Mesendoderm (in vitro differentiated cells): Measurements from ENCODE around the gene CEACAM1.
"Not testable (repeated sequence)": the region's sequence is repeated elsewhere in the genome, so short reads cannot be mapped to it uniquely, and the experiment has no call there.

ENCODE experiments used
- DNase-seq: peaks from one replicate; pipeline ENCODE4 v3.0.0; 2013
- H2AK5ac ChIP-seq: 2 replicates; pipeline ENCODE4 v1.6.1; 2013; ENCODE audit warnings: low read length, inconsistent platforms
- H2BK120ac ChIP-seq: 2 replicates; pipeline ENCODE4 v1.6.1; 2013; ENCODE audit warnings: low read depth, mild to moderate bottlenecking, low read length, moderate library complexity, mixed read lengths
- H2BK15ac ChIP-seq: replicated peaks from 2 replicates; pipeline ENCODE4 v1.6.1; 2013; ENCODE audit warnings: low read depth, mild to moderate bottlenecking, moderate library complexity
- H2BK5ac ChIP-seq: 2 replicates; pipeline ENCODE4 v1.6.1; 2013; ENCODE audit warnings: low read length, inconsistent platforms
- H3K18ac ChIP-seq: 2 replicates; pipeline ENCODE4 v1.6.1; 2013; ENCODE audit warnings: mild to moderate bottlenecking, low read length, mixed read lengths
- H3K23ac ChIP-seq: one replicate; pipeline ENCODE4 v1.6.1; 2013; ENCODE audit warnings: low read length
- H3K27ac ChIP-seq: 2 replicates; pipeline ENCODE4 v1.5.1; 2013; ENCODE audit warnings: low read depth, mild to moderate bottlenecking, inconsistent platforms, low read length, moderate library complexity
- H3K27me3 ChIP-seq: 2 replicates; pipeline ENCODE4 v1.6.1; 2013; ENCODE audit warnings: low read length, control low read depth, mild to moderate bottlenecking, inconsistent platforms; ENCODE audit not compliant: insufficient read depth, poor library complexity
- H3K36me3 ChIP-seq: 2 replicates; pipeline ENCODE4 v1.6.1; 2013; ENCODE audit warnings: low read length, inconsistent platforms; ENCODE audit not compliant: control insufficient read depth, insufficient read depth
- H3K4ac ChIP-seq: one replicate; pipeline ENCODE4 v1.6.1; 2013; ENCODE audit warnings: low read depth, mild to moderate bottlenecking, low read length, moderate library complexity
- H3K4me1 ChIP-seq: 2 replicates; pipeline ENCODE4 v1.6.1; 2013; ENCODE audit warnings: low read depth, low read length, inconsistent platforms; ENCODE audit not compliant: control insufficient read depth
- H3K4me2 ChIP-seq: 2 replicates; pipeline ENCODE4 v1.6.1; 2013; ENCODE audit warnings: low read length
- H3K4me3 ChIP-seq: 2 replicates; pipeline ENCODE4 v1.5.1; 2013; ENCODE audit warnings: mild to moderate bottlenecking, low read length
- H3K56ac ChIP-seq: one replicate; pipeline ENCODE4 v1.6.1; 2013; ENCODE audit warnings: low read length
- H3K79me1 ChIP-seq: 2 replicates; pipeline ENCODE4 v1.6.1; 2013; ENCODE audit warnings: low read length, inconsistent platforms
- H3K79me2 ChIP-seq: 2 replicates; pipeline ENCODE4 v1.6.1; 2013; ENCODE audit warnings: mild to moderate bottlenecking, low read length; ENCODE audit not compliant: control insufficient read depth, insufficient read depth
- H3K9ac ChIP-seq: 2 replicates; pipeline ENCODE4 v1.6.1; 2013; ENCODE audit warnings: low read length, inconsistent platforms
- H4K5ac ChIP-seq: one replicate; pipeline ENCODE4 v1.6.1; 2013; ENCODE audit warnings: low read length
- H4K8ac ChIP-seq: one replicate; pipeline ENCODE4 v1.6.1; 2013; ENCODE audit warnings: low read depth, mild to moderate bottlenecking, control low read depth, low read length, moderate library complexity
- WGBS: extraction: QIAGEN DNeasy Blood & Tissue Kit; methylation state at CpG from one replicate; pipeline ENCODE4 v1.1.7; 2013; ENCODE audit warnings: low lambda C conversion rate, missing lambda C conversion rate; ENCODE audit not compliant: insufficient coverage; ENCODE audit errors: extremely low coverage; 5-methylcytosine and 5-hydroxymethylcytosine counted together

Gene CEACAM1

DNA sequence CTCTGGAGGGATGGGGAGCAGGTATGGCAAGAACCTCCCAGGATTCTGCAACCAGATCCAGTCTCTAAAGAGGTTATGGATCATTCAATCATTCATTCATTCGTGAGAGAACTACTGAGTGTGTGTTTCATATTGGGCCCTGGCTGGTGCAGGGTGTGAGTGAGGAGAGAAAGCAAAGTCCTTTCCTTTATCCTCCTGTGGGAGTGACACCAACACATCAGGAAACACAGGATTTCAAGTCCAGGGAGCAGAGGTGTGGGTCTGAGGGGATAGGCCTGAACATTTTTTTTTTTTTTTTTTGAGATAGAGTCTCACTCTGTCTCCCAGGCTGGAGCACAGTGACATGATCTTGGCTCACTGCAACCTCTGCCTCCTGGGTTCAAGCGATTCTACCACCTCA, 3.3 kb downstream of the CEACAM1 start:
- no peaks in the 10 kb centered on the region for H3K79me2 ChIP-seq

DNA sequence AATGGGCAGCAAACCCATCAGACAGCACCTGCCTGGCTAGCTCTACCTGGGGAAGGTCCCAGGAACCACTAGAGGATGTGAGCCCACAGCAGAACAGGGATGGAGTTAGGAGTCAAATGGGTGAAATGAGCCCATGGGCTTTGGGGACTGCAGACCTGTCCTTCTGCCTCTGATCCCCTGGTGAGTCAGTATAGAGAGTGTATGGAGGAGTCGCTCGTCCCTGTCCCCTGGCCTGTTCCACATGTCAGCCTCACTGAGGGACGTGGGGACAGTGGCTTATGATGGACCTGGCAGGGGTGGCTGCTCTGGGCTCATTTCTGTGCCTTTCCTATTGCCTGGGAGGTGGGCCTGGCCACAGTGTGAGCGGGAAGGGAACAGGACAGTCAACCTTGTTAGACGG, 4.0 kb downstream of the CEACAM1 start:
- H3K23ac ChIP-seq = no peak overlapping the region
- H3K36me3 ChIP-seq = no peaks in the 10 kb centered on the region
- no peak overlapping the region for H2AK5ac ChIP-seq
- no peaks in the 10 kb centered on the region for H3K27me3 ChIP-seq
- no peak overlapping the region for H3K27ac ChIP-seq
- peaks cover 8% of the 10 kb centered on the region for H3K4me1 ChIP-seq
- H3K79me2 ChIP-seq = no peaks in the 10 kb centered on the region
- H3K4me3 ChIP-seq = no peak overlapping the region
- WGBS = no CpG with 5 or more reads among the region's 5 CpGs
- no peak overlapping the region for H4K8ac ChIP-seq
- no peak overlapping the region for H2BK5ac ChIP-seq
- no peak overlapping the region for H3K18ac ChIP-seq
- H3K4ac ChIP-seq = no peak overlapping the region
- H4K5ac ChIP-seq = no peak overlapping the region
- H3K79me1 ChIP-seq = no peaks in the 10 kb centered on the region
- H2BK120ac ChIP-seq = no peak overlapping the region
- no peak overlapping the region for H3K9ac ChIP-seq
- H3K4me2 ChIP-seq = no peak overlapping the region
- no peak overlapping the region for H2BK15ac ChIP-seq
- DNase-seq = no peak
- H3K56ac ChIP-seq = no peak overlapping the region

More for the DNA sequence above, 3.3 kb downstream of the CEACAM1 start:
- peaks cover 8% of the 10 kb centered on the region for H3K4me1 ChIP-seq
- H3K27me3 ChIP-seq = no peaks in the 10 kb centered on the region
- H4K8ac ChIP-seq = no peak overlapping the region
- H3K36me3 ChIP-seq = no peaks in the 10 kb centered on the region
- H3K27ac ChIP-seq = no peak overlapping the region
- no peak for DNase-seq
- no peak overlapping the region for H3K4me3 ChIP-seq
- H4K5ac ChIP-seq = no peak overlapping the region
- H3K4ac ChIP-seq = no peak overlapping the region
- H3K4me2 ChIP-seq = no peak overlapping the region
- no peaks in the 10 kb centered on the region for H3K79me1 ChIP-seq
- no CpG with 5 or more reads among the region's 2 CpGs for WGBS
- H3K56ac ChIP-seq = no peak overlapping the region
- no peak overlapping the region for H2BK120ac ChIP-seq
- no peak overlapping the region for H2BK15ac ChIP-seq
- H3K23ac ChIP-seq = no peak overlapping the region
- no peak overlapping the region for H3K9ac ChIP-seq
- no peak overlapping the region for H2AK5ac ChIP-seq
- no peak overlapping the region for H3K18ac ChIP-seq
- H2BK5ac ChIP-seq = no peak overlapping the region

DNA sequence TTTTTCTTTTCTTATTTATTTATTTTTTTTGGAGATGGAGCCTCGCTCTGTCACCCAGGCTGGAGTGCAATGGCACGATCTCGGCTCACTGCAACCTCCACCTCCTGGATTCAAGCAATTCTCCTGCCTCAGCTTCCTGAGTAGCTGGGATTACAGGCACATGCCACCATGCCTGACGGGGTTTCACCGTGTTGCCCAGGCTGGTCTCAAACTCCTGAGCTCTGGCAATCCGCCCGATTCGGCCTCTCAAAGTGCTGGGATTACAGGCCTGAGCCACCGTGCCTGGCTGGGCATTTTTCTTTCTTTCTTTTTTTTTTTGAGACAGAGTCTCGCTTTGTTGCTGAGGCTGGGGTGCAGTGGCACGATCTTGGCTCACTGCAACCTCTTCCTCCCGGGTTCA, 6.0 kb downstream of the CEACAM1 start:
- H3K4me2 ChIP-seq, H2BK15ac ChIP-seq, H3K56ac ChIP-seq, H3K4ac ChIP-seq, H3K4me3 ChIP-seq, H3K18ac ChIP-seq, H3K36me3 ChIP-seq, H3K23ac ChIP-seq, H3K79me1 ChIP-seq, DNase-seq, H3K27me3 ChIP-seq, H4K8ac ChIP-seq, H3K79me2 ChIP-seq, H2BK120ac ChIP-seq, H2BK5ac ChIP-seq, H2AK5ac ChIP-seq, H3K9ac ChIP-seq, H3K27ac ChIP-seq, H4K5ac ChIP-seq, H3K4me1 ChIP-seq: not testable (repeated sequence)
- WGBS = no CpG with 5 or more reads among the region's 12 CpGs

DNA sequence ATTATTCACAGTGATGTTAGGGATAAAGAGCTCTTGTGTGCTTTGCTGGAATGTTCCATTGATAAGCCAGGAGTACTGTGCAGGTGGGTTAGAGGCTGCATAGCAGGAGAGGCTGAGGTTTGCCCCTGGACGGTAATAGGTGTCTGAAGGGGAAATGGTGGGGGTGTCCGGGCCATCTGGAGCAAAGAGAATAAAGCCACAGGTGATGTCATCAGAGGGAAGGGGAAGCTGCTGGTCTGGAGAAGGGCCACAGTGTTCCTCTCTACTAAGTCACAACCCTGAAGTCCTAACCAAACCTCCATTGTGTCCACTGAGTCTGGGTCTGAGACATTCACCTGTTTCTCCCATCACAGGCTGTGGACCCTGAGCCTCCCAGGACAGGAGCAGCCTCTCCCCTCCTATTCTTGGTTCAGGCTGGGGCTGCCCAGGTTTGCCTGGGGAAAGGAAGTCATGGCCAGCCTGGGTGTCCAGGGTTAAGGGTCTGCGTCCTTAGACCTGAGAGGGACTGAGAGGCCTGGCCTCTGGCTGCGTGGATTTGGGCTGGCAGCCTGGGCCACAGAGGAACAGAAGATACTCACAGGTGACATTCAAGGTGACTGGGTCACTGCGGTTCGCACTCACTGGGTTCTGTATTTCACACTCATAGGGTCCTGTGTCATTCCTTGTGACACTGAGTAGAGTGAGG, 6.8 kb downstream of the CEACAM1 start:
- Histone ChIP-seq H3K79me1 (no peaks in the 10 kb centered on the region), H2AK5ac (no peak overlapping the region), H3K36me3 (no peaks in the 10 kb centered on the region), H3K79me2 (no peaks in the 10 kb centered on the region), H3K4me2 (no peak overlapping the region), H2BK5ac (no peak overlapping the region), H4K8ac (no peak overlapping the region), H3K4me3 (no peak overlapping the region), H2BK120ac (no peak overlapping the region), H4K5ac (no peak overlapping the region), H3K23ac (no peak overlapping the region), H3K27me3 (no peaks in the 10 kb centered on the region), H3K9ac (no peak overlapping the region), H3K4ac (no peak overlapping the region), H2BK15ac (no peak overlapping the region), H3K18ac (no peak overlapping the region), H3K27ac (no peak overlapping the region), H3K4me1 (no peaks in the 10 kb centered on the region), H3K56ac (no peak overlapping the region)
- WGBS = no CpG with 5 or more reads among the region's 6 CpGs
- DNase-seq = no peak

DNA sequence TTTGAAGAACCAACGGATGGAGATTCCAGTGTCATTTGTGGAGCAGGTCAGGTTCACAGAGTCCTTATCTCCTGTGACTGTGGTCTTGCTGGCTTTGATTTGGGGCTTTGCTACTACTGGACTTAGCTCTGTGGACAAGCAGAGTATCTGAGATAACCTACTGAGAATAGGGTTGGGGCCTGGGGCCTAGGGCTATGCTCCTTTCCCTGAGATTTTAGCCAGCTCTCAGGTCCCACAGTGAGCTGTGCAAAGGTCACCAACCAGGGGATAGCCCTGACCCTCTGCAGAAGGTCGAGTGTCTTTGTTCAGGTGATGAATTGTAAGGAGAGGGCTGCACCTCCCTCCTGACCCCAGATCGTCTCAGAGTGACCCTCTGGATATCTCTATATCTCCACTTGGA, 9.2 kb downstream of the CEACAM1 start:
- Histone ChIP-seq H3K27me3 (no peaks in the 10 kb centered on the region), H2BK15ac (no peak overlapping the region), H2BK120ac (no peak overlapping the region), H3K4me3 (no peak overlapping the region), H3K4me2 (no peak overlapping the region), H3K79me1 (no peaks in the 10 kb centered on the region), H3K79me2 (no peaks in the 10 kb centered on the region), H3K4me1 (no peaks in the 10 kb centered on the region), H3K56ac (no peak overlapping the region), H3K4ac (no peak overlapping the region), H3K23ac (no peak overlapping the region), H3K36me3 (no peaks in the 10 kb centered on the region), H3K9ac (no peak overlapping the region), H2BK5ac (no peak overlapping the region), H4K8ac (no peak overlapping the region), H3K27ac (no peak overlapping the region), H3K18ac (no peak overlapping the region), H2AK5ac (no peak overlapping the region), H4K5ac (no peak overlapping the region)
- DNase-seq = no peak
- WGBS = no CpG with 5 or more reads among the region's 3 CpGs

DNA sequence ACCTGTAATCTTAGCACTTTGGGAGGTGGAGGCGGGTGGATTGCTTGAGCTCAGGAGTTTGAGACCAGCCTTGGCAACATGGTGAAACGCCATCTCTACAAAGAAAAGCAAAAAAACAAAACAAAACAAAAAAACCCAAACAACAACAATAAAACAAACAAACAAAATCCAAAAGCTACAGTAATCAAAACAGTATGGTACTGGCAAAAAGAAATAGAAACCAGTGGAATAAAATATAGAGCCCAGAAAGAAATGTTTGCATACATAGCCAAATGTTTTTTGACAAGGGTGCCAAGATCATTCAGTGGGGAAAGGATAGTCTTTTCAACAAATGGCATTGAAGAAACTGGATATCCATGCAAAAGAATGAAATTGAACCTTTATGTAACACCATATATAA, 11.5 kb downstream of the CEACAM1 start:
- H3K79me2 ChIP-seq = no peaks in the 10 kb centered on the region

More for the DNA sequence above, 11.5 kb downstream of the CEACAM1 start:
- H2BK15ac ChIP-seq = no peak overlapping the region
- no peak overlapping the region for H4K8ac ChIP-seq
- no peak overlapping the region for H2AK5ac ChIP-seq
- H3K79me1 ChIP-seq = no peaks in the 10 kb centered on the region
- H3K4ac ChIP-seq = no peak overlapping the region
- WGBS = no CpG with 5 or more reads among the region's 2 CpGs
- H3K56ac ChIP-seq = no peak overlapping the region
- no peak overlapping the region for H3K18ac ChIP-seq
- H3K9ac ChIP-seq = no peak overlapping the region
- no peak overlapping the region for H3K4me3 ChIP-seq
- no peak overlapping the region for H2BK5ac ChIP-seq
- H3K27me3 ChIP-seq = no peaks in the 10 kb centered on the region
- H3K4me1 ChIP-seq = peaks cover 4% of the 10 kb centered on the region
- H3K23ac ChIP-seq = no peak overlapping the region
- no peak for DNase-seq
- H2BK120ac ChIP-seq = no peak overlapping the region
- H3K4me2 ChIP-seq = no peak overlapping the region
- no peak overlapping the region for H3K27ac ChIP-seq
- no peak overlapping the region for H4K5ac ChIP-seq
- no peaks in the 10 kb centered on the region for H3K36me3 ChIP-seq
